ENCODE results near the gene ATP8B3.

The ATP8B3 gene

GRCh38 chr19:1830978-1831377, 18.9 kb upstream of the ATP8B3 start:
- no peak for TF ChIP-seq RAD21 (IDR thresholded peaks at IDR 0.05; ENCODE audit: low read depth)
- no peak for TF ChIP-seq TEAD4 (IDR thresholded peaks at IDR 0.05)
- no peak for TF ChIP-seq TCF12 (IDR thresholded peaks at IDR 0.05; ENCODE audit: low read depth)
- TF ChIP-seq YY1 (IDR thresholded peaks at IDR 0.05; ENCODE audit: low read depth): no peak
- no peak for TF ChIP-seq CEBPB (IDR thresholded peaks at IDR 0.05)
- TF ChIP-seq MAX (IDR thresholded peaks at IDR 0.05): no peak
- no peak for TF ChIP-seq NFIC (IDR thresholded peaks at IDR 0.05)
- TF ChIP-seq EP300 (IDR thresholded peaks at IDR 0.05; ENCODE audit: borderline replicate concordance): no peak
- TF ChIP-seq CREB1 (IDR thresholded peaks at IDR 0.05; ENCODE audit: low read depth): no peak
- no peak for TF ChIP-seq EGR1 (IDR thresholded peaks at IDR 0.05)
- no peak for TF ChIP-seq USF1 (IDR thresholded peaks at IDR 0.05)
- no peak for TF ChIP-seq TAF1 (IDR thresholded peaks at IDR 0.05; ENCODE audit: low read depth)

- TF ChIP-seq NFIC (IDR thresholded peaks at IDR 0.05) (no peak), REST (IDR thresholded peaks at IDR 0.05; ENCODE audit: low read depth) (no peak), RAD21 (IDR thresholded peaks at IDR 0.05; ENCODE audit: low read depth) (no peak), FOXM1 (IDR thresholded peaks at IDR 0.05; ENCODE audit: borderline replicate concordance, low read depth) (no peak), YY1 (IDR thresholded peaks at IDR 0.05; ENCODE audit: low read depth) (no peak), CEBPB (IDR thresholded peaks at IDR 0.05) (no peak), TEAD4 (IDR thresholded peaks at IDR 0.05) (no peak), CREB1 (IDR thresholded peaks at IDR 0.05; ENCODE audit: low read depth) (no peak), EP300 (IDR thresholded peaks at IDR 0.05; ENCODE audit: borderline replicate concordance) (no peak), EGR1 (IDR thresholded peaks at IDR 0.05) (no peak), MAX (IDR thresholded peaks at IDR 0.05) (no peak), TCF12 (IDR thresholded peaks at IDR 0.05; ENCODE audit: low read depth) (no peak), TAF1 (IDR thresholded peaks at IDR 0.05; ENCODE audit: low read depth) (no peak), ZBTB7A (IDR thresholded peaks at IDR 0.05; ENCODE audit: low read depth) (no peak), USF1 (IDR thresholded peaks at IDR 0.05) (no peak)
These were observed 18.5 kb upstream of the ATP8B3 start for GRCh38 chr19:1830568-1830967.

- TF ChIP-seq TCF12 (IDR thresholded peaks at IDR 0.05; ENCODE audit: low read depth) (no peak), REST (IDR thresholded peaks at IDR 0.05; ENCODE audit: low read depth) (no peak), MAX (IDR thresholded peaks at IDR 0.05) (no peak), EGR1 (IDR thresholded peaks at IDR 0.05) (no peak), FOXM1 (IDR thresholded peaks at IDR 0.05; ENCODE audit: borderline replicate concordance, low read depth) (no peak)
These were observed 17.9 kb upstream of the ATP8B3 start for GRCh38 chr19:1829958-1830357.

GRCh38 chr19:1828279-1829238, 16.5 kb upstream of the ATP8B3 start:
- TF ChIP-seq USF1 (IDR thresholded peaks at IDR 0.05) (no peak), RAD21 (IDR thresholded peaks at IDR 0.05; ENCODE audit: low read depth) (no peak), TCF12 (IDR thresholded peaks at IDR 0.05; ENCODE audit: low read depth) (no peak), FOXM1 (IDR thresholded peaks at IDR 0.05; ENCODE audit: borderline replicate concordance, low read depth) (no peak), MAX (IDR thresholded peaks at IDR 0.05) (no peak), REST (IDR thresholded peaks at IDR 0.05; ENCODE audit: low read depth) (no peak), TEAD4 (IDR thresholded peaks at IDR 0.05) (no peak), CEBPB (IDR thresholded peaks at IDR 0.05) (no peak), ZBTB7A (IDR thresholded peaks at IDR 0.05; ENCODE audit: low read depth) (no peak)

Measured in Ishikawa (cell line).